Endothelial cell (in vitro differentiated cells): ENCODE data around the gene IL17A. TPM values are rescaled to one million over a fixed set of nuclear protein-coding genes. Genes with fewer than 3 reads are reported as not detected.
"Not testable (repeated sequence)": the region's sequence is repeated elsewhere in the genome, so short reads cannot be mapped to it uniquely, and the experiment has no call there.

Experiments
- DNase-seq: peaks from one replicate; pipeline ENCODE4 v3.0.0; 2021; ENCODE audit warnings: low spot score
- H3K27ac Mint-ChIP-seq: one replicate; pipeline ENCODE4 v1.8.0; 2021; ENCODE audit warnings: mixed read lengths, inconsistent platforms; ENCODE audit not compliant: unreplicated experiment
- H3K27me3 Mint-ChIP-seq: one replicate; pipeline ENCODE4 v1.8.0; 2021; ENCODE audit warnings: mild to moderate bottlenecking, moderate library complexity, mixed read lengths, inconsistent platforms; ENCODE audit not compliant: unreplicated experiment
- H3K36me3 Mint-ChIP-seq: one replicate; pipeline ENCODE4 v1.8.0; 2021; ENCODE audit warnings: mild to moderate bottlenecking, low read depth, mixed read lengths, inconsistent platforms; ENCODE audit not compliant: unreplicated experiment
- H3K4me1 Mint-ChIP-seq: one replicate; pipeline ENCODE4 v1.8.0; 2021; ENCODE audit warnings: mild to moderate bottlenecking, mixed read lengths, inconsistent platforms; ENCODE audit not compliant: unreplicated experiment
- H3K4me3 Mint-ChIP-seq: one replicate; pipeline ENCODE4 v1.8.0; 2021; ENCODE audit warnings: mild to moderate bottlenecking, mixed read lengths, inconsistent platforms; ENCODE audit not compliant: unreplicated experiment
- H3K9me3 Mint-ChIP-seq: one replicate; pipeline ENCODE4 v1.8.0; 2021; ENCODE audit warnings: mixed read lengths, inconsistent platforms; ENCODE audit not compliant: unreplicated experiment
- total RNA-seq: library from RNA; stranded (reverse); fragmentation: NEBNext Ultra II Directional; extraction: Animal tissue kit (Norgen Biotek cat#: 25700); gene quantifications from one replicate; pipeline ENCODE4 v1.2.1, GENCODE V29; 2021; ENCODE audit not compliant: unreplicated experiment
- TF ChIP-seq, protein P1 (sequence below): fragments of 200-600 bp; sonication (generic); IDR thresholded peaks from one replicate; pipeline ENCODE4 v1.5.0; 2021; ENCODE audit warnings: antibody characterized with exemption; ENCODE audit not compliant: unreplicated experiment

The IL17A gene
- total RNA-seq, 1 donor from 2014 or later: not detected

DNA sequence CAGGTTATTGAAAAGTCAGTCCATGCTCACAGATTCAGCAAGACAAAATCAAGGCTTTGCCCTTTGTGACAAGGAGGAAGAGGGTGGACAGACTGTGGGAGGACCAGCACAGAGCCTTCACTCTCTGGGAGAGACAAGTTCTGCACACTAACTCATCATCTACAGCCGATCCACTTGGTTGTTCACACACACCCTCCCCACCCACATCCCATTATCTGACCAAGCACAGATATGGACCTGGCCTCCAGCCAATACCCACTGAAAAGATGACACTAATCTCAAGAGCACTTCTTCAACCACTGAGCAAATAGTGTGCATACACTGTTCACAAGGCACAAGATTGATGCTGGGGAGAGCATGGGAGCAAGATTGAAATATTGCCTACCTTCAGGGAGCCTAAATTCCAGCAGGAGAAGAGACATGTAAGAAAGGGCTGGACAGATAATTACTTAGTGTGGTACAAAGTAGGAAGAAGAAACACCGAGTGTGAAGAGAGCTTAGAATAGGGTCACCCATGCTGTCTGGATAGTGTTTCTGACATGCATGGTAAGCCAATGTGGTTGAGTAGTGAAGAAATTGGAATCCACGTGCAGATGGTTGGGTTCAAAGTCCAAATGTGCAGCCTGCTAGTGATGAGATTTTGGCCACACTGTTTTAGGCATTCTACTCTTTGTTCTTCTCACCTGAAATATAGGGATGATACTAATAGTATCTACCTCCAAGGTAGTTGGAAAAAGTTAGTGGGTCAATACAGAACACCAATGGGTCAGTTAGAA, 21.7 kb upstream of the IL17A start:
- Mint-ChIP-seq H3K36me3 (peaks cover 5% of the 10 kb centered on the region), H3K4me1 (no peaks in the 10 kb centered on the region), H3K27me3 (peaks cover 2% of the 10 kb centered on the region), H3K9me3 (peaks cover 7% of the 10 kb centered on the region), H3K27ac (no peak overlapping the region), H3K4me3 (no peak overlapping the region)
- no peak for DNase-seq
- TF ChIP-seq, protein P1, sequence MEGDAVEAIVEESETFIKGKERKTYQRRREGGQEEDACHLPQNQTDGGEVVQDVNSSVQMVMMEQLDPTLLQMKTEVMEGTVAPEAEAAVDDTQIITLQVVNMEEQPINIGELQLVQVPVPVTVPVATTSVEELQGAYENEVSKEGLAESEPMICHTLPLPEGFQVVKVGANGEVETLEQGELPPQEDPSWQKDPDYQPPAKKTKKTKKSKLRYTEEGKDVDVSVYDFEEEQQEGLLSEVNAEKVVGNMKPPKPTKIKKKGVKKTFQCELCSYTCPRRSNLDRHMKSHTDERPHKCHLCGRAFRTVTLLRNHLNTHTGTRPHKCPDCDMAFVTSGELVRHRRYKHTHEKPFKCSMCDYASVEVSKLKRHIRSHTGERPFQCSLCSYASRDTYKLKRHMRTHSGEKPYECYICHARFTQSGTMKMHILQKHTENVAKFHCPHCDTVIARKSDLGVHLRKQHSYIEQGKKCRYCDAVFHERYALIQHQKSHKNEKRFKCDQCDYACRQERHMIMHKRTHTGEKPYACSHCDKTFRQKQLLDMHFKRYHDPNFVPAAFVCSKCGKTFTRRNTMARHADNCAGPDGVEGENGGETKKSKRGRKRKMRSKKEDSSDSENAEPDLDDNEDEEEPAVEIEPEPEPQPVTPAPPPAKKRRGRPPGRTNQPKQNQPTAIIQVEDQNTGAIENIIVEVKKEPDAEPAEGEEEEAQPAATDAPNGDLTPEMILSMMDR: no peak

DNA sequence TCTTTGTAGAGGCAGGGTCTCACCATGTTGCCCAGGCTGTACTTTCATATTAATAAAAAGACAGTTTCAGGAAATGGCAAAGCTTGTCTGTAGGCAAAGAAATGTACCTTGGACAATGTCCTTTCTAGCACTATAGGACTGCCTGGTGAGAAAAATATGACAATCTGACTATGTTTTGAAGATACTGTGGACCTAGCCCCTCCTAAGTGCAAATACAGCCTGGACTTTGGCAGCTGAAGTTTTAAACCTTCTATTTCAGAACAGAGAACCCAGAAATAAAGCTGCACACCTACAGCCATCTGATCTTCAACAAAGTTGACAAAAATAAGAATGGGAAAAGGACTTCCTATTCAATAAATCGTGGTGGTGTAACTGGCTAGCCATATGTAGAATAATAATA, 18.9 kb upstream of the IL17A start:
- Mint-ChIP-seq H3K9me3 (no peaks in the 10 kb centered on the region), H3K4me3 (no peak overlapping the region), H3K4me1 (no peaks in the 10 kb centered on the region), H3K27me3 (peaks cover 2% of the 10 kb centered on the region), H3K27ac (no peak overlapping the region), H3K36me3 (no peaks in the 10 kb centered on the region)
- no peak for DNase-seq
- TF ChIP-seq, protein P1: no peak

DNA sequence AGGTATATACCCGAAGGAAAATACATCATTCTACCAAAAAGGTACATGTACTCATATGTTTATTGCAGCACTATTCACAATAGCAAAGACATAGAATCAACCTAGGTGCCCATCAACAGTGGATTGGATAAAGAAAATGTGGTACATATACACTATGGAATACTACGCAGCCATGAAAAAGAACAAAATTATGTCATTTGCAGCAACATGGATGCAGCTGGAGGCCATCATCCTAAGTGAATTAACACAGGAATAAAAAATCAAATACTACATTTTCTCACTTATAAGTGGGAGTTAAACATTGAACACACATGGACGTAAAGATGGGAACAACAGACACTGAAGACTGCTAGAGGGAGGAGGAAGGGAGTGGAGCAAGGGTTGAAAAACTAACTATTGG, 17.8 kb upstream of the IL17A start:
- not testable (repeated sequence) for DNase-seq, H3K4me1 Mint-ChIP-seq, H3K36me3 Mint-ChIP-seq, H3K27ac Mint-ChIP-seq, H3K27me3 Mint-ChIP-seq, H3K9me3 Mint-ChIP-seq, H3K4me3 Mint-ChIP-seq

DNA sequence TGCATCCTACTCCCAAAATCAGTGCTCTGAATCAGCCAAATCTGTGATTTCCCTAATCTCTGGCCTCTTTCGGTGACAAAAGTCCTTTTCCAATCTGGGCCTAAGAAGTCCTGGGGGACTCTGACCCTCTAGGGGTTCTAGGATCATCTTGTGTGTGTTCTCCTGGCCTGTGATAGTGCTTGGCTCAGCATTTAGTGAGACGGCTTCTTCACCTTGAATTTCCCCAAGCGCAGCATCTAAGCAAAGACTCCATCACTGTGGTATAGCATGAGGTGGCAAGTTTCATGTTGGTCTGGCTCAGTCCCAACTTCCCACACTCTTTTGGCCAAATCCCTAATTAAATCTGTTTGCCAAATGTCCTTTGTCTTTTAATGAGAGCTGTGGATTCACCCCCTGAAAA, 12.1 kb upstream of the IL17A start:
- H3K27ac Mint-ChIP-seq: no peak overlapping the region
- TF ChIP-seq, protein P1: no peak
- H3K4me1 Mint-ChIP-seq: no peaks in the 10 kb centered on the region

DNA sequence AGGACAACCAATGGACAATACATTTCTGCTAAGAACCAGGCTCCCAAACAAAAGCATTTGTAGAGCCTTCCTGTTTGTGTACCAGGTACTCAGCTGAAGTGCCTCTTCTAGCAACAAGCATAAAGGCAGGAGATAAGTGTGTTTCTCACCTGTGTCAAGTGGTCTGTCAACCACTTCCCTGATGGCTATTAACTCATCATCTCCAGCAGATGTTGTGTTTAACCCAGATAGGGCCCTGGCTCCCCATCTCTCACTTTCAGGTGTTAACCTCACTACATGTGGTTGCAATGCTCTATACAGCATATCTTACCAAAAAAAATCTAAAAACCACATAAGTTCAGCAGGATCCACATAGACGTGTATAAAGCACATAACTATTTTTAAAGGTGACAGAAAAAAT, 9.6 kb upstream of the IL17A start:
- Mint-ChIP-seq H3K9me3 (no peaks in the 10 kb centered on the region), H3K4me1 (peaks cover 4% of the 10 kb centered on the region), H3K4me3 (no peak overlapping the region)

More for the DNA sequence above, 12.1 kb upstream of the IL17A start:
- Mint-ChIP-seq H3K27me3 (no peaks in the 10 kb centered on the region), H3K9me3 (no peaks in the 10 kb centered on the region), H3K4me3 (no peak overlapping the region), H3K36me3 (no peaks in the 10 kb centered on the region)
- DNase-seq: no peak

More for the DNA sequence above, 9.6 kb upstream of the IL17A start:
- H3K36me3 Mint-ChIP-seq: no peaks in the 10 kb centered on the region
- H3K27ac Mint-ChIP-seq: no peak overlapping the region
- H3K27me3 Mint-ChIP-seq: no peaks in the 10 kb centered on the region
- DNase-seq: no peak
- TF ChIP-seq, protein P1: no peak
